G401.6 (cell line): ENCODE results near the gene GTF2A2.
A peak's percentile ranks its signal among the peaks of the same experiment; 100 is the strongest.
"Not testable (repeated sequence)": the region's sequence is repeated elsewhere in the genome, so short reads cannot be mapped to it uniquely, and the experiment has no call there.

Experiments
- FAIRE-seq: peaks from 2 replicates; lab custom pipeline; 2012; peaks lifted over from hg19 to GRCh38; lab: Jason Lieb, UNC

GTF2A2 gene, protein sequence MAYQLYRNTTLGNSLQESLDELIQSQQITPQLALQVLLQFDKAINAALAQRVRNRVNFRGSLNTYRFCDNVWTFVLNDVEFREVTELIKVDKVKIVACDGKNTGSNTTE

DNA sequence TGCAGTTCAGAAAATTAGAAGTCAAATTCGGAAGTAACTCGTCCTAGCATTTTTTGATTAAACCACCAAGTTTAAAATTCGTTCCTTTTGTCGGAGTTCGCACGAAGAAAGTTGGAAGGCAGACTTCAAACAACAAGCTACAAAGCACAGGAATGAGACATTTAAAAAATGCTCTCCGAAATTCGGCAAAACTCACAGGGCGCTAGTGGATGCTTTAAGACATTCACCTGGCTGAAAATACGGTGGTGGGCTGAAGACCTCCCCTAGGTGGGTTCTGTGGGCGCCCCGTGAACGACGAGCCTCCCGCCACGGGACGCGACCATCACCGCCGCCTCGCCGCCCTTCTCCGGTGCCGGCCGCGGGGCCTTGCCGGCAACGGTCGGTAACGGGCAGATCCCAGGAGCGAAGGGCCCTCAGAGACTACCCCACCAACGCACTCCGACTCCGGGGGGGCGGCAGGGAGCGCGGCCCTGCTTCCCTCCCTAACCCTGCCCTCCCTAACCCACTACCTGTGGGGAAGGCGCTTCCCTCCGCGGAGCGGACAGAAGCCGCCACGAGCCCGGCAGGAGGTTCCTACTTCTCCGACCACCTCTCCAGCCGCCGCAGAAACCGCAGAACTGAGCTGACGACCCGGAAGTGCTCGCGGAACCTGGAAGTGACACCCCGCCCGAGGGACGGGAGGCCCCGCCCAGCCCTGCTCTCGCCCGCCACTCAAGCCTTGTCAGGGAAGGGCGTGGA lies at the start of gene GTF2A2:
Gene GTF2A2, minus strand, starts transcription at position 619 of the 738 bp plus-strand sequence. CDS start 5,238 bp downstream, outside the sequence.
- peak; percentile 97 for FAIRE-seq

DNA sequence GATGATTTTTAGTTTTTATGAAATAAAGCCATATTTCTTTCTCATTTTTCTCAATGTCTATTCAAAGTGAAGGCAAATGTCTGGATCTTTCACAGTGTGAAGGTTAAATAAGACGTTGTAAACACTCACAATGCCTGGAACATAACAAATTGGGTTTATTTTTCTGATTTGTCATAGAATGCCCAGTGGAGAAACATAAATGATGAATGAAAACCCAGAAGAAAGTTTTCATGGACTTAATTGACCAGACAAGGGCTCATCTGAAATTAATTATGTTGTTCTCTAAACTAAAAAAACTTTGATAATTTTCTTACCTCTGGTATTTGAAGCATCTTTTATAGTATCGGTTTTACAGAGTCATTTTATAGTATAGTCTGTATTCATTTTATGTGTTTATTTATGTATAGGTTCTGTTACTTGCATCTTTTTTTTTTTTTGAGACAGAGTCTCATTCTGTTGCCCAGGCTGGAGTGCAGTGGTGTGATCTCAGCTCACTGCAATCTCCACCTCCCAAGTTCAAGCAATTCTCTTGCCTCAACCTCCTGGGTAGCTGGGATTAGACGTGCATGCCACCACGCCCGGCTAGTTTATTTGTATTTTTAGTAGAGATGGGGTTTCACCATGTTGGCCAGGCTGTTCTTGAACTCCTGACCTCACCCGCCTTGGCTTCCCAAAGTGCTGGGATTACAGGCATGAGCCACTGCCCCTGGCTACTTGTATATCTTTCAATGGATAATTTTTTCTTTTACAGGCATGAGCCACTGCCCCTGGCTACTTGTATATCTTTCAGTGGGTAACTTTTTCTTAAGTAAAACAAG lies 46.9 kb upstream of the GTF2A2 start:
- no peak for FAIRE-seq

DNA sequence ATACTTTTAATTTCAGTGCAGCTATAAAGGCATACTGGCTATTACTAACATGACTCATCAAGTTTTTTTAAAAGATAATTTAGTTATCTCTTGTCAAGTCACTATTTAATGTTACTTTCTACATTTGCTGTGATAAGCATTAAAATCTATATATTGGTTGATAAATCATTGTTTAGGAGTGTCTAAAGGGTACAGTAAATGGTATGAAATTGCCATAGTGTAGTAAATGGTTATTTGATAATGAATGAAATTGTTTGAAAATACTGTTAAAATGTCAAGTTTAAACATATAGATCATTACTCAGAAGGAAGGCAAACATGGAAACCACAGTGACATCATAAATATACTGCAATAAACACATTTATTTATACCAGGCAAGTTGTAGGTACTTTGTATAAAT lies 45.0 kb upstream of the GTF2A2 start:
- FAIRE-seq = no peak

DNA sequence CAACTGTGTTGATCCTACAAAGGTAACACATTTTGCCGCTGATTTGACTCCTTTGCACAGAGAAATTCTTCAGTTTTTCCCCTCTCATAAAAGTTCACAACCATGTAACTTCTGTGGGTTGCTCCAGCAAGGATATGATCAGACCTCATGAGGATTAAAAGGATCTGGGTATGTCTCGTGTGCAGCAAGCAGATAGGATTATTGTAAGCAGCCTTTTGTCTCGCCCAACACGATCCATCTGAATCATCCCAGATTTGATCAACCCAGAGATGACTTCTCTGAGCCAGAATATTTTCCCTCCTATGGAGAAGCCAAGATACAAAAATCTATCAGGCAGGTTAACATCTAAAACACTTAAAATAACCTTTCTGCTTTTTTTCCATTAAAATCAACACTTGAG lies 44.6 kb upstream of the GTF2A2 start:
- no peak for FAIRE-seq

DNA sequence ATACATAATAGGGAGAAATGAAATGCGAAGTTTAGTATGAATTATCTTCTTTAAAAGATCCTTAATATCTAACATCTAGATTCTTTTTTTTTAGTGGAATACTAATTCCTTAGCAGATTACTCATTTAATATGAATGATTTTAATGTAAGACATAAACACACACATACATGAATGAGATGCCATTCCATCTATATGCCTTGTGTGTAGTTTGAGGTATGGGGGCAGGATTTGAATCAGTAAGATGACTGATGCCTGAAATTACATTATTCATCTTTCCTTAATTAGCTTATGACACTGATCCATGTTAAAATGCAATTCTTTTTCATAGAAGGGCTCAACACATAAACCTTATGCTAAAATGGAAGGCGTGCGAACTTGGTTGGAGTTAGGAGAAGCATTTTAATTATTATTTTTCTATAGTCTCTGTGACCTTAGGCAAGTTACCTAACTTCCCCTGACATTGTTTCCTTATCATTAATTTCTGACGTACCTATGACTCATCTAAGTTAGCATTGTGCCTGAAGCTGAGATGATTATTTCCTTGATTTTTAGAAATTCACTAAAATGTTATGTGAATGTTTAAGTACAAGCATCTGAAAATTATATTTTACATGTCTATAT lies 42.6 kb upstream of the GTF2A2 start:
- FAIRE-seq = no peak

DNA sequence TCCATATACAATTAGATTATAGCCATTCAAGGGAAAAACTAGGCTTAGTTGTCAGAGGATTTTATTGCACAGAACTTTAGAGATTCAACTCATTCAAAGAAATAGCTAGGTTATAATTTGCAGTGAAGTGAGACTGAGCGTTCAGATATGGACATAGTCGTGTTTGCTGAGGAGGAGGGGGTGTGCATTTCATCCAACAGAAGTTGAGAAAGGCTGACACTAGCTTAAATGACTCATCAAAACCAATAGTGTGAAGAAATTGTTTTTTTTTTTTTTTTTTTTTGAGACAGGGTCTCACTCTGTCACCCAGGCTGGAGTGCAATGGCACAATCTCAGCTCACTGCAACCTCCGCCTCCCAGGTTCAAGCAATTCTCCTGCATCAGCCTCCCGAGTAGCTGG lies 40.8 kb upstream of the GTF2A2 start:
- not testable (repeated sequence) for FAIRE-seq

DNA sequence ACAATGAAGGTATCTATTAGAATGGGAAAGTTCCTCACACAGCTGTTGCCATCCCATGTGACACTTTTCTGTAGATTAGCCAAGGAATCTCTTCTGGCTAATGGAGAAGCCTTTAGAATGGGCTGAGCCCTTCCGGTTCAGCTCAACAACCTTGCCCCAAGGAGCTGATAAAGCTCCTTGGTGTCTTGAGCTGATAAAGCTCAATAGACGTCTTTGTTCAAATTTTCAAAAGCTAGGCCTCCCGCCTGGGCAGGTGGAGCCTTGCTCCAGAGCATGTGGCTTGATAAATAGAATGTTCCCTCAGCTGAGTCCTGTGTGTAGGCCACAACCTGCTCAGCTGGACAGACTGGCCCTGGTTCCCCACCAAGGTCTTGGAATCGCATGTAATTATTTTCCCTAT lies 39.0 kb upstream of the GTF2A2 start:
- FAIRE-seq = no peak

DNA sequence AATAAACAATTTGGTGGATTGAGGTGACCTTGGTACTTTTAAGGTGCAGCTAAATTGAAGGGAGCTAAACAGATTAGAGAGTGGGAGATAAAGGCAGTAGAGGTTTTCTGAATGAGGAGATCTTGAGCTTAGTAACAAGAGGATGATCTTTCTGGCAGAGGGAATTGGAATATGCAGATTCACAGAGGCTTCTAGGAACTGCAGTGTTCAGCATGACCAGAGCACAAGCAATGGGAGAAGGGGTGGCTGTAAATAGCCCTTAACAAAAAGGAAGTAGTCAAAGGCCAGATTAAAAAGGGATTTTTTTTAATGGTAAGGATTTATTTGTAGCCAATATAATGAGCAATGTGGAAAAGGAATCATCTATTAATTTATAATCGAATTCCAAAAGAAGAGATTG lies 37.5 kb upstream of the GTF2A2 start:
- no peak for FAIRE-seq

DNA sequence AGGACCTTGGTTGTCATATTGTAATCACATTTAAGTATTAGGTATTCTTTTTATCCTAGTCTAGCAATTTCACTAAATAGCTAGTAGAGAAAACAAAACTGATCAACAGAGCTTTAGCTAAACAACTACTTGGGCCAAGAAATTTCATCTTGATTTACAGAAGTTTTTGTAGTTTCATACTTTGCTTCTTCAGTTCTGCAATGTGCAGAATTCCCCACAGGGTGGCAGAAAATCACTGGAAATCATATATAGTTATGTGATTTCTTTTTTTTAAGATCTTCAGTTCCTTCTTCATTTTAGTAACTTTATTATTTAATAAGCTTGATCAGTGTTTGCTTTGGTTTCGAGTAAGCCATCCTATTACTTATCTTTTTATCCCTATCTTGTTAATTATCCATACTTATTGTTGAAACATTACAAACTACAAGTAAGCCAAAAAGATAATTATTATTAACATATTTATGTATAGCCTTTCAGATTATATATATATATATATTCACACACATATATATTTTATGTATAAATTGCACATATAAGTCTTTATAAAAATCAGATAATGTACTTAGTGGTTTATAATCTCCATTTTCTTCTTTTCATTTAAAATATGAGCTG lies 34.0 kb upstream of the GTF2A2 start:
- FAIRE-seq = peak; percentile 83

DNA sequence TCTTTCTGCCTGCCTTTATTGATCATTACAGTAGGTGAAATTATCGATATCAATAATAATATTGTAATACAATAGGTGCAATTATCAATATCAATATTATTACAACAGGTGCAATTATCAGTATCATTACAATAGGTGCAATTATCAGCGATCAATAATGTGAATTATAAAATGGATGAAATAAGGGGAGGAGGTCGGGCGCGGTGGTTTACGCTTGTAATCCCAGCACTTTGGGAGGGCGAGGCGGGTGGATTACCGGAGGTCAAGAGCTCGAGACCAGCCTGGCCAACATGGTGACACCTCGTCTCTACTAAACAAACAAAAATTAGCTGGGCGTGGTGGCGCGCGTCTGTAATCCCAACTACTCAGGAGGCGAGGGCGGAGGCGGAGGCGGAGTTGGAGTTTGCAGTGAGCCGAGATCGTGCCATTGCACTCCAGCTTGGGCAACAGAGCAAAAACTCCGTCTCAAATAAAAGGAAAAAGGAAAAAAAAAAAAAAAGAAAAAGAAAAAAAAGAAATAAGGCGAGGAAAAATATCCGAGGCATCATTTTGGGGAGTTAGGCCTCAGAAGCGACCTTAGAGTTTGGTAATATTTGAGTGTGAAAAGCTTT lies 32.4 kb upstream of the GTF2A2 start:
- FAIRE-seq = peak; percentile 63

DNA sequence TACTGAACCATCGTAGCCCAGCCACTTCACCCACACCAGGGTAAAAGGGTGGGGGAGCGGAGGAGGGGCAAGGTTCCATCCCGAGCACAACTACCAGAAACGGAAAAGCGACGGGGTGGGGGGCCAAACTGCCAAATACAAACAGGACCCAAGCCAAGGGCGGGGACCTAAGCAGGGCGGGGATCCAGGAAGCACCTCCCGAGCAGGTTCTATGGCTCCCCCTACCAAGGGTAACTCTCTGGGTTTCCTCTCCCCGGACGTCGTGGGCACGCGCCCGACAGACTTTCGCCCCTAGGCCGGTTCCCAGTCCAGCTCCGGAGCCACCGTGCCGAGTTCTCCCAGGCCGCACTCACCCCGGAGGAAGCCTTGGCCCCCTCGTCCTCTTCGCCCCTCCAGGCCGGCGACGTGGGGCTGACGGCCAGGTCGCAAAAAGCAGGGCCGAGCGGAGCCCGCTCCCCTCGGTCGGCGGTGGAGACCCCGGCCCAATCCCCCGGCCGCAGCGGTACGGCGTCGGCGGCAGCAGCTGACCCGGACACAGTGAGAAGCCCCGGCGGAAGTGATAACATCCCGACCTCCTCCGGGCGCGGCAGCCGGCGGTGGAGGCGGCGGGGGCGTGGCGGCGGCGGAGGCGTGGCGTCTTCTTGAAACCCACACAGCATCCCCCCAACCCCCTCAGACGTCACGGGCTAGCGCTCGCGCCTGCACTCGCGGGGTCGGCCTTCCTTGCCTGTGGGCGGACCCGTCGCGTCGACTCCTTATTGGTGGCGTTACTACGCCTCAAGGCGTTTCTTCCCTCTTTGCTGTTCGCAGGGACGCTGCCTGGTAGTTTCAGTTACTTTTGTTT lies 31.7 kb upstream of the GTF2A2 start, which contains the start of gene BNIP2:
Gene BNIP2, minus strand, starts transcription at position 539 of the 844 bp plus-strand sequence. CDS start 6,863 bp downstream, outside the sequence.
- peak; percentile 96 for FAIRE-seq

DNA sequence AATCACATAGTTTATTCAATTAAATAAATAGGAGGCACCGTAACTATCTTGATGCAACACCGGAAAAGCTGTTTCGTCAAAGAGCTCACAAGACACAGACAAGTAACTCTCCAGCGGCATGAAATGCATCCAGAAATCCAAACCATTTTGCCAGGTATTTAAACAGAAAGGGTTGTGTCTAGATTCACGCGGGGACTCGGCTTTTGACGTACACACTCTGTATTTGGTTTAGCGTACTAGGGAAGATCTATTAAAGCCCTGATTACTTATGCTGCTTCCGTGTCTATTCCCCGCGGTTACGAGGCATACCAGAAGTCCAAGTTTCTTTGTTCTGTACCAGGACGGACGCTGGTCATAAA lies 31.1 kb upstream of the GTF2A2 start:
- FAIRE-seq = no peak

DNA sequence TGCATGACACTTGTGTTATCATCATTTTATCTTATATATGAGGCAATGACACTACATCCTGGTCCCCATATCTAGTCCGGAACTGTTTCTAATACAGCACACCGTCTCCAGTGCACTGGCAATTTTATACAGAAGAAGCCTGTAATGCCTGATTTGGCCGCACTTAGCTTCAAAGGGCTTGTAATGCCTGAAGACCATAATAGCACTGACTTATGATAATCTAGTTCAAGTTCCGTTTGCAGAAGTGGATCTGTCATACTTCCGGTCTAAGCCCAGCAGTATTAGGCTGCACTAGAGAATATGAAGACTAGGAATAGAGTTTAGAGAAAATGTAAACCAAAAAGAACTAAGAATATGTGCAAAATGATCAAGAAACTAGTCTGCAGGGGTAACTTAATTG lies 30.5 kb upstream of the GTF2A2 start:
- no peak for FAIRE-seq

DNA sequence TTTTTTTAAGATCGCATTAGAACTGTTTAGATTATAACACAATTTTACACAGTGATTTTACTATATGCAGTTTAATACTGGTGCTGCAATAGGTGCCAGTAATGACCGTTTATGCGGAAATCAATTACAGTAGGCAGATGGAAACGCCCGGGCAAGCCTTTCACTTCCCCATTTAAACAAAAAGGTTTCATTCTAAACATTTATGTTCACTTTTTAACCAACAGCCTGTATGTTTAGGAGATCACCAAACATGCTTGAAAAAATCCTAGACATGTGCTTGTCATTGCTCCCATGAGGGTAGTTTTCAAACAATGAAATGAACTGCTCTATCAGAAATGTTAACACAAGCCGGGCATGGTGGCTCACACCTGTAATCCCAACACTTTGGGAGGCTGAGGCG lies 29.1 kb upstream of the GTF2A2 start:
- FAIRE-seq = no peak

DNA sequence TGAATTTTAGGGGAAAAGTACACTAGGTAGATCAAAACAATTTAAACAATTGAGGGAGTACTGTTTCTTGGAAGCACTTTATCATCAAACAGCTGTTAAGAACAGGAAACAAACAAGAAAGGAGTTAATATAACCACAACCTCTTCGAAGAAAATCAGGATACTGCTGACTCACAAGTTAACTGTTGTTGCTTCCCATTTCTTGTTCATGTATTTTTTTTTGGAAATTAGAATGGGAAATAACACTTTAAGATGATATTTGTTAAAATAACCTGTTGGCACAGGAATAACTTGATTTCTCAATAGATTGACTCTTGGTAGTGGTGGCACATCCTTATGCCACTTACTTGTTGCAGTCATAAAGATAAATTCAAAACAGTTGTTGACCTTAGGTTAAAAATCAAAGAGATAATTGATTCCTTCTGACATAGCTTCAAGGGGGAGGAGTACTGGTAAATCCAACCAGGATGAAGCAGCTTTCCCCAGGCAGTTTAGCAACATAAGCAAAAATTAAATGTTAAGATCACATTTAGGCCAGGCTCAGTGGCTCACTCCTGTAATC lies 28.5 kb upstream of the GTF2A2 start:
- no peak for FAIRE-seq

DNA sequence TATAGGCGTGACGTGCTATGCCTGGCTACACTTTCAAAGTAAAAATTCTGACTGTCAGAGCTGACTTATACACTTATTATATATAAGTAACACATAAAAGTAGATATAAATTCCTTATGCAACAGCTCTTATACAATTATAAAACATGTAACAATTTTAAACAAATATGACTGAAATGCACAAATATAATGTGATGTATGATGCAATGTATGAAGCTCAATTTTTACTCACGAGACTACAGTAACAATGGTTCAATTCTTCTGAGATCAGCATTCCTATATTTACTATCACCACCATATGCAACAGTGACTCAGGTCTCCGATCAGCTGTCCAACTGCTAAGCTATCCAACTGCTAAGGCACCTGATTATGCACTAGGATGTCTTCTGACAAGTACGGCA lies 23.6 kb upstream of the GTF2A2 start:
- FAIRE-seq = no peak

DNA sequence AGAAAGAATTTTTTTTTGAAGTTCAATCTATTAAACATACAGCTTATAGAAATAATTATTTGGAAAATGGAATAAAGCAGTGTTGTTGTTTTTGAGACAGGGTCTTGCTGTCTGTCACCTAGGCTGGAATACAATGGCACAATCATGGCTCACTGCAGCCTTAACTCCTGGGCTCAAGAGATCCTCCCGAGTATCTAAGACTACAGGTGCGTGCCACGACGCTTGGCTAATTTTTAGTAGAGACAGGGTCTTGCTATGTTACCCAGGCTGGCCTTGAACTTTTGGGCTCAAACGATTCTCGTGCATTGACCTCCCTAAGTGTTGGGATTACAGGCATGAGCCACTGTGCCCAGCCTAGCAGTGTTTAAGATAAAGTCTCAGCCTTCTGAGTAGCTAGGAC lies 23.0 kb upstream of the GTF2A2 start:
- no peak for FAIRE-seq

DNA sequence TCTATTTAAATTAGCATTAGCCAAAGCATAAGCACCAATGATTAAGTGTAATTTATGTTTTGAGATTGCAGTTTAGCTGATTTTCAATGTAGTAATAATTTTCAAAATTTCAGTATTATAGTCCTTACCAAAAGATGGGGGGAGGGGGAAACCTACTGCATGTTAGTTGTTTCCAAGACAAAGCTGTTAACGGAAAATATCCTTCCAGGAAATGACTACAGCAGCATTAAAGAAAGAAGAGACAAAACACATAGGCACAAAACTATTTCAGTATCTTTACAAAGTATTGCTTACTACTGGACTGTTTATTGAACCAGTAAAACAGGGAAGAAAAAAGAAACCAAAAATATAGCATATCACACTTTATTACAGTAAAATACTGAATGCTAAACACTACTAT lies 21.3 kb upstream of the GTF2A2 start:
- FAIRE-seq = no peak

DNA sequence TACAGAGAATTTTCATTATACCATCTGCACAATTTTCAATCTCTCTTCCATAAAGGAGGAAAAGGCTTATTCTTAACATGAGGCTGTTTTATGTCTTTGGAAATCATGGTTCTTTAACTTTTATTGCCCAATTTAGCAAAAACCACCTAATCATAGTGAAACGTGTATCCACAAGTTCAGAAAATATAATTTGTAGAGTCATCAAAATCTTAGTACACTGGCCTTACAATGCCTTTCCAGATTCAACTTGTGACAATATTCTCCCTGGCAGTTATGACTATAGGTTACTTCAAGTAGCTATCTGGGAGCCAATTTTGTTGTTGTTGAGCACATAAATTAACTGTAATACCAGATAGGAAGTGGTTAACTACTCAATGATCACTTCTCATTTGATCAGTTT lies 20.9 kb upstream of the GTF2A2 start:
- no peak for FAIRE-seq

DNA sequence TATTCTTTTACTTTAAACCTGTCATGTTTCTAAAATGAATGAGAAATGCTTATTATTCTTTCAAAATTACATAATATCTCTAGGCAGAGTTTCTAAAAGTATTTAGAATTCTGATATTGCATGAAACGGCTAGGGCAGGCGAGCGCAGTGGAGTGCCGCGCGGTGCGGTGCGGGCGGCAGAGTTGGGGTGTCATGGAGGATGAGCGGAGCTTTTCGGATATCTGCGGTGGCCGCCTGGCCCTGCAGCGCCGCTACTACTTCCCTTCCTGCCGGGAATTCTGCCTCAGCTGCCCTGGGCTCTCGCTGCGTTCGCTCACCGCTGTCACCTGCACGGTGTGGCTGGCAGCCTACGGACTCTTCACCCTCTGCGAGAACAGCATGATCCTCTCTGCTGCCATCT lies 19.2 kb upstream of the GTF2A2 start:
- no peak for FAIRE-seq

DNA sequence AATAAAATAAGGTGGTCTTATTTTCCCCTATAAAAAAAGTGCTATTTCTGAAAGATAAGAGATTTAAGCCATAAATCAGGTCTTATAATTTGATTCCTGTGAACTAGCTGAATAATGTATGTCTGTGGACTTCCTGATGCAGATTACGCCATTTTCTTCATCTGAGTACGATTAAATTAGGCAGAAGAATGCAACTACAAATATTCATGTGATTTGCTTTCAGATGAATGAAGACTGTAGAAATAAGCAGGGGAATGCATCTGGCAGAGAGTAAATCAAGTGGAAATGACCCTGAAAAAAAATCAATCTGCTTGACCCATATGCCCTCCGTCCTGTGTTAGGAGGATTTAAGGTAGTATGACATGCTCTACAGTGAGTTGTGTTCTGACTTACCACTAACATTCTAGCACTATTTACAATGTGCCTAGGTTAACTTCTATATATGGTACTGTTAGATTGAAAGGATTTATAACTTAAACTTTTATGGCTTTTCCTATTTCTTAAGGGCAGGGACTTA lies 17.1 kb upstream of the GTF2A2 start:
- no peak for FAIRE-seq
